ENCODE data around the gene MYH14. TPM values are rescaled to one million over a fixed set of nuclear protein-coding genes. Genes with fewer than 3 reads are reported as not detected.
"Not testable (repeated sequence)": the region's sequence is repeated elsewhere in the genome, so short reads cannot be mapped to it uniquely, and the experiment has no call there.

The MYH14 gene
- total RNA-seq, 1 donor from 2014 or later = 93.9 TPM

DNA sequence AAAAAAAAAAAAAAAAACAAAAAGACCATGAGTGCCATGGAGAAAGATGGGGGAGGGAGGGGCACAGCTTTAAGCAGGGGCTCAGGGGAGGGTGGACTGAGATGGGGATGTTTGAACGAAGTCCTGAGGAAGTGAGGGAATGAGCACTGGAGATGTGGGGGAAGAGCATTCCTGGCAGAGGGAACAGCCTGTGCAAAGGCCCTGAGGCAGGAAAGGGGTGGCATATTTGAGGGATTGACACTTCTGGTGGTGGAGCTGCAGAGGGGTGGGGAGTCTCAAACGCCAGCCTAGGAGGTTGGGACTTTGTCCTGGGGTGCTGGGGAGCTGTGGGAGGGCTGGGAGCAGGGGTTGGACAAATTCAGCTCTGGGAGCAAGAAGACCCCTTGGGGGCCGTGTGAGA is 29.2 kb downstream of the MYH14 start:
- H3K27ac Mint-ChIP-seq = no peak overlapping the region
- H3K4me3 Mint-ChIP-seq = no peak overlapping the region
- no peak for DNase-seq (ENCODE audit: extremely low spot score, unreplicated experiment)
- H3K27me3 Mint-ChIP-seq = peaks cover 2% of the 10 kb centered on the region
- H3K9me3 Mint-ChIP-seq = no peaks in the 10 kb centered on the region
- H3K4me1 Mint-ChIP-seq (ENCODE audit: unreplicated experiment) = peaks cover 7% of the 10 kb centered on the region
- TF ChIP-seq, protein P1, sequence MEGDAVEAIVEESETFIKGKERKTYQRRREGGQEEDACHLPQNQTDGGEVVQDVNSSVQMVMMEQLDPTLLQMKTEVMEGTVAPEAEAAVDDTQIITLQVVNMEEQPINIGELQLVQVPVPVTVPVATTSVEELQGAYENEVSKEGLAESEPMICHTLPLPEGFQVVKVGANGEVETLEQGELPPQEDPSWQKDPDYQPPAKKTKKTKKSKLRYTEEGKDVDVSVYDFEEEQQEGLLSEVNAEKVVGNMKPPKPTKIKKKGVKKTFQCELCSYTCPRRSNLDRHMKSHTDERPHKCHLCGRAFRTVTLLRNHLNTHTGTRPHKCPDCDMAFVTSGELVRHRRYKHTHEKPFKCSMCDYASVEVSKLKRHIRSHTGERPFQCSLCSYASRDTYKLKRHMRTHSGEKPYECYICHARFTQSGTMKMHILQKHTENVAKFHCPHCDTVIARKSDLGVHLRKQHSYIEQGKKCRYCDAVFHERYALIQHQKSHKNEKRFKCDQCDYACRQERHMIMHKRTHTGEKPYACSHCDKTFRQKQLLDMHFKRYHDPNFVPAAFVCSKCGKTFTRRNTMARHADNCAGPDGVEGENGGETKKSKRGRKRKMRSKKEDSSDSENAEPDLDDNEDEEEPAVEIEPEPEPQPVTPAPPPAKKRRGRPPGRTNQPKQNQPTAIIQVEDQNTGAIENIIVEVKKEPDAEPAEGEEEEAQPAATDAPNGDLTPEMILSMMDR (conservative IDR thresholded peaks at IDR 0.05) = no peak
- H3K36me3 Mint-ChIP-seq = no peaks in the 10 kb centered on the region

DNA sequence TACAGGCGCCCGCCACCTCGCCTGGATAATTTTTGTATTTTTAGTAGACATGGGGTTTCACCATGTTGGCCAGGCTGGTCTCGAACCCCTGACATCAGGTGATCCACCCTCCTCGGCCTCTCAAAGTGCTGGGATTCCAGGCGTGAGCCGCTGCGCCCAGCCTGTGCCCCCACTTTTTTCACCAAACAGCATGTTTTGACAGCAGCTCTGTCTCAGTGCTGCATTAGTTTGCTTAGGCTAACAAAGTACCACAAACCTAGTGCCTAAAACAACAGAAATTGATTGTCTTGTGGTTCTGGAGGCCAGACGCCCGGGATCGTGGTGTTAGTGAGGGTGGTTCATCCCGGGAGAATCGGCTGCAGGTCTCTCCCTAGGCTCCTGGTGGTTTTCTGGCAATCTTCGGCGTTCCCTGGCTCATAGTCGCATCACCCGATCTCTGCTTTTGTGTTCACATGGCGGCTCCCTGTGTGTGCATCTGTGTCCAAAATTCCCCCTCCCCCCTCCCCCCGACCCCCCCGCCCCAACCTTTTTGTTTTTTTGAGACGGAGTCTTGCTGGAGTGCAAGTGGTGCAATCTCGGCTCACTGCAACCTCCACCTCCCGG is 30.0 kb downstream of the MYH14 start:
- H3K27ac Mint-ChIP-seq = no peak overlapping the region
- H3K9me3 Mint-ChIP-seq = no peaks in the 10 kb centered on the region
- no peak for DNase-seq (ENCODE audit: extremely low spot score, unreplicated experiment)
- TF ChIP-seq, protein P1 (conservative IDR thresholded peaks at IDR 0.05) = no peak
- H3K36me3 Mint-ChIP-seq = no peaks in the 10 kb centered on the region
- H3K4me1 Mint-ChIP-seq (ENCODE audit: unreplicated experiment) = peaks cover 7% of the 10 kb centered on the region
- peaks cover 2% of the 10 kb centered on the region for H3K27me3 Mint-ChIP-seq
- no peak overlapping the region for H3K4me3 Mint-ChIP-seq

DNA sequence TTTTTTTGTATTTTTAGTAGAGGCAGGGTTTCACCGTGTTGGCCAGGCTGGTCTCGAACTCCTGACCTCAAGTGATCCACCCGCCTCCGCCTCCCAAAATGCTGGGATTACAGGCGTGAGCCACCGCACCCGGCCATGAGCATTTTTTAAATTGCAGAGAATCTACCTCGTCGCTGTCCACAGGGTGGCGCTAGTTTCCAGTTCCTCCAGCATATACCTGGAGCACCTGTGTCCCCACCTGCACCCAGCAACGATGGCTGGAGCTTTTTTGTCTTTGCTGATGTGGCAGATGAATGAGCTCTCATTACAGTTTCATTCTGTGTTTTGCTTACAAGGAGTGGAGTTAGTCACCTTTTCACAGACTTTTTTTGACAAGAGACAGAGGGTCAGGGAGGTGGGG is 34.1 kb downstream of the MYH14 start:
- not testable (repeated sequence) for H3K9me3 Mint-ChIP-seq; H3K4me3 Mint-ChIP-seq; H3K36me3 Mint-ChIP-seq; DNase-seq (ENCODE audit: extremely low spot score, unreplicated experiment); H3K4me1 Mint-ChIP-seq (ENCODE audit: unreplicated experiment); H3K27me3 Mint-ChIP-seq
- TF ChIP-seq, protein P1 (conservative IDR thresholded peaks at IDR 0.05) = peak; percentile 51
- H3K27ac Mint-ChIP-seq = peak overlapping the region; percentile 74

DNA sequence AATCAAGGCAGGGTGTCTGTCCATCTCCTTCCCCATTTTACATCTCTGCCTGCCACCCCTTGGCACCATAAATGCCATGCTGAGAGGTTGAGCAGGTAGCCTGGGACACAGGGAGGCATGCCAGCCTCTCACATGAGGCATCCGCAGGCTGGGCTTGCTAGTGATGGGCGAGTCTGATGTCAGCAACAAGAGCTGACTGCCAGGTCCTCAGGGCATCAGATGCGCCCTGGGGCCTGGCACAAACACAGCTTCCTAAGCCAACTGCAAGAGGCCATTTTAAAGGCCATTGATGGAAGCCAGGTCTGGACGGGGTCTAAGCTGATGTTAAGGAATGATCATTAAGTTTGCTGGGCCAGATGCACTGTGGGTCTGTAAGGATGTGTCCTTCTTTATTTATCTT is 34.6 kb downstream of the MYH14 start:
- peaks cover 4% of the 10 kb centered on the region for H3K36me3 Mint-ChIP-seq
- no peak for DNase-seq (ENCODE audit: extremely low spot score, unreplicated experiment)
- H3K4me1 Mint-ChIP-seq (ENCODE audit: unreplicated experiment) = peaks cover 7% of the 10 kb centered on the region
- H3K27ac Mint-ChIP-seq = no peak overlapping the region
- H3K4me3 Mint-ChIP-seq = no peak overlapping the region
- no peaks in the 10 kb centered on the region for H3K27me3 Mint-ChIP-seq
- H3K9me3 Mint-ChIP-seq = no peaks in the 10 kb centered on the region
- TF ChIP-seq, protein P1 (conservative IDR thresholded peaks at IDR 0.05) = no peak

DNA sequence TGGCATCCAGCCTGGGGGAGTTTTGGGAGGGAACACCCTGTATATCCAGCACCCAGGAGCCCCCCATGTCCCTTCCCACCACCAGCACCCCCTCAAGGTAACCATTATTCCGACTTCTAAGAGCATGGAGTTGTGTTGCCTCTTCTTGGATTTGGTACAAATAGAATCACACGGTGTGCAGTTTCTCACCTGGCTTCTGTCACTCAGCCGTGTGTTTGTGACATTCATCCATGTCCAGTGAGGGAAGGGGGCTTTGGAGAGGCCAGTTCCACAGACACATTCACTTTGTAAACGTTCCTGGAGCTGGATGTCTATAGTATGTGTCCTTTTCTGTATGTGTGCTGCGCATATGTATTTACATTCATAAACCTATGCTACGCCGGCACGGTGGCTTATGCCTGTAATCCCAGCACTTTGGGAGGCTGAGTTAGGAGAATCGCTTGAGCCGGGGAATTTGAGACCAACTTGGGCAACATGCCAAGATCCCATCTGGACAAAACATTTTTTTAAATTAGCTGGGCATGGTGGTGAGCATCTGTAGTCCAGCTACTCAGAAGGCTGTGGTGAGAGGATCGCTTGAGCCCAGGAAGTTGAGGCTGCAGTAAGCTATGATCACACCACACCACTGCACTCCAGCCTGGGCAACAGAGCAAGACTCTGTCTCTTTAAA is 36.6 kb downstream of the MYH14 start:
- no peaks in the 10 kb centered on the region for H3K27me3 Mint-ChIP-seq
- DNase-seq (ENCODE audit: extremely low spot score, unreplicated experiment) = no peak
- H3K36me3 Mint-ChIP-seq = peaks cover 4% of the 10 kb centered on the region
- no peaks in the 10 kb centered on the region for H3K4me1 Mint-ChIP-seq (ENCODE audit: unreplicated experiment)
- H3K9me3 Mint-ChIP-seq = no peaks in the 10 kb centered on the region
- no peak overlapping the region for H3K4me3 Mint-ChIP-seq
- TF ChIP-seq, protein P1 (conservative IDR thresholded peaks at IDR 0.05) = no peak
- H3K27ac Mint-ChIP-seq = peak overlapping the region; percentile 48
